Brain microvascular endothelial cell (primary cell): ENCODE results near the gene MKNK2.

Source experiments
- DNase-seq: peaks from one replicate; pipeline ENCODE4 v3.0.0-alpha.2; 2020
- H3K27ac ChIP-seq: fragments of 250-450 bp; sonication (Bioruptor Pico); 2 replicates; pipeline ENCODE4 v1.5.1; 2020; ENCODE audit warnings: mild to moderate bottlenecking, moderate library complexity
- H3K27me3 ChIP-seq: fragments of 250-450 bp; sonication (Bioruptor Pico); replicated peaks from 2 replicates; pipeline ENCODE4 v1.5.1; 2020; ENCODE audit warnings: mild to moderate bottlenecking
- H3K36me3 ChIP-seq: fragments of 250-450 bp; sonication (Bioruptor Pico); replicated peaks from 2 replicates; pipeline ENCODE4 v1.5.1; 2020; ENCODE audit warnings: mild to moderate bottlenecking
- H3K4me3 ChIP-seq: 2 replicates; pipeline ENCODE4 v1.5.1; 2011; ENCODE audit warnings: low read depth, mild to moderate bottlenecking, control low read depth, low read length, moderate library complexity
- in situ Hi-C: cut with HindIII; loops from 2 replicates; pipeline ENCODE4 v1.10.0; 2017; ENCODE audit warnings: low sequenced_read_pairs, low pct_ligation_motif_present
- TF ChIP-seq, protein P1 (sequence below): IDR thresholded peaks from 2 replicates; pipeline ENCODE4 v1.5.1; 2011; ENCODE audit warnings: low read depth, mild to moderate bottlenecking, moderate library complexity, low read length, control low read depth, inconsistent platforms; ENCODE audit errors: missing control alignments

MKNK2 gene

DNA sequence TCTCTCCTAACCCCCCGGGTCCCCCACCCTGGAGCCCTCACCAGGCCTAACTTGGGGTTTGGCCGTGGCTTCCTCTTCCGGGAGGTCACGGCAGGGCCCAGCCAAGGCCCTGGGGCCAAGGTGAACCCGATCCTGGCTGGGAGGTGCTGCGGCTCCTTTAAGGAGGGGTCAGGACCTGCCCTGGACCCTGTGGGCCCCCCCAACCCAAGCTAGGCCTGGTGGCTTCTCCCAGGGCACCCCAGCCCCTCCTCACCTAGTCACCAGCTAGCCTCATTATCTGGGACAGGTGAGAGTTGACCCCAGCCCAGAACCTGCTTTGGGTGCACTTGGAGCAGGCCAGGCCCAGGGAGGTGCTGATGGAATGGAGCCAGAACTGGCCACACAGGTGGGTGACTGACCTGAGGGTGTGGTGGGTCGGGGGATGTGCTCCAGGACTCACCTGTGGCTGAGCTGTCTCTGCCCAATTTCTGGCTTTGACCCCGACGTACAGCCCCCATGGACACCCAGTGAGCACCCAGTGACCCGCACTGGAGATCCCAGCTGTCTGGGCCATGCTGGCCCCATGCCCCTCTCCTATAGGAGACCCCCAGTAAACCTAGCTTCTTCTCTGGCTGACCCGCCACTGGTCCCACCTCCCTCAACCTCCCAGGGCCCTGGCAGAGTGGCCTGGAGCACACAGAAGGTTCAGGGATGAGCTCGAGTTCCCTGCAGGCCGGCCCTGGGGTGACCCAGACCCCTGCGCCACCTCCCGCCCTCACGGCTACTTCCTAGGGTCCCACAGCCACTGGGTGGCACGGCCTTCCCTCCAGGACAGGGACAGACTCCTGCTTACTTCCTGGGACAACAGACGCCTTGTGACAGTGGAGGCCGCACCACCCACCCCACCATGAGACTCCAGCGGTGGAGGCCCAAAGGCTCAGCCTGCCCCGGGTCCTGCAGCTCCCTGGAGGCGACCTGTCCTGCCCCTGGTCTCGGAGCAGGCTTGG is 6.7 kb upstream of the MKNK2 start:
- Histone ChIP-seq H3K4me3 (no peak overlapping the region), H3K27me3 (no peaks in the 10 kb centered on the region), H3K27ac (no peak overlapping the region), H3K36me3 (no peaks in the 10 kb centered on the region)
- TF ChIP-seq, protein P1, sequence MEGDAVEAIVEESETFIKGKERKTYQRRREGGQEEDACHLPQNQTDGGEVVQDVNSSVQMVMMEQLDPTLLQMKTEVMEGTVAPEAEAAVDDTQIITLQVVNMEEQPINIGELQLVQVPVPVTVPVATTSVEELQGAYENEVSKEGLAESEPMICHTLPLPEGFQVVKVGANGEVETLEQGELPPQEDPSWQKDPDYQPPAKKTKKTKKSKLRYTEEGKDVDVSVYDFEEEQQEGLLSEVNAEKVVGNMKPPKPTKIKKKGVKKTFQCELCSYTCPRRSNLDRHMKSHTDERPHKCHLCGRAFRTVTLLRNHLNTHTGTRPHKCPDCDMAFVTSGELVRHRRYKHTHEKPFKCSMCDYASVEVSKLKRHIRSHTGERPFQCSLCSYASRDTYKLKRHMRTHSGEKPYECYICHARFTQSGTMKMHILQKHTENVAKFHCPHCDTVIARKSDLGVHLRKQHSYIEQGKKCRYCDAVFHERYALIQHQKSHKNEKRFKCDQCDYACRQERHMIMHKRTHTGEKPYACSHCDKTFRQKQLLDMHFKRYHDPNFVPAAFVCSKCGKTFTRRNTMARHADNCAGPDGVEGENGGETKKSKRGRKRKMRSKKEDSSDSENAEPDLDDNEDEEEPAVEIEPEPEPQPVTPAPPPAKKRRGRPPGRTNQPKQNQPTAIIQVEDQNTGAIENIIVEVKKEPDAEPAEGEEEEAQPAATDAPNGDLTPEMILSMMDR = no peak
- DNase-seq = no peak
- in situ Hi-C loops = no loop called here

DNA sequence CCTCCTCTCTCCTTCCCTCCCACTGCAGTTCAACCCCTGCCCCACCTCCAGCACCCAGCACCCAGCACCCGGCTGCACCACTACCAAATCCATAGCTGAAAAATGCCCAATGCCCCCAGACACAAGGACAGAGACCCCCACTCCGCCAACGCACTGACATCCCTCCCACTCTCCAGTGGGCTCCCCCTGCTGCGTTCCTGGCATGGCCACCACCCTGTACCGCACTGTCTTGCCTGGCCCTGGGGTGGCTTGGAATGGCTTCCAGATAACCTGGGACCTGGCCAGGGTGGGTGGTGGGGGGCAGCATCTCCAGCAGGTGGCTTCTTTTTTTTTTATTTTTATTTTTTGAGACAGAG is 5.8 kb upstream of the MKNK2 start:
- in situ Hi-C loops = no loop called here
- no peak for DNase-seq

DNA sequence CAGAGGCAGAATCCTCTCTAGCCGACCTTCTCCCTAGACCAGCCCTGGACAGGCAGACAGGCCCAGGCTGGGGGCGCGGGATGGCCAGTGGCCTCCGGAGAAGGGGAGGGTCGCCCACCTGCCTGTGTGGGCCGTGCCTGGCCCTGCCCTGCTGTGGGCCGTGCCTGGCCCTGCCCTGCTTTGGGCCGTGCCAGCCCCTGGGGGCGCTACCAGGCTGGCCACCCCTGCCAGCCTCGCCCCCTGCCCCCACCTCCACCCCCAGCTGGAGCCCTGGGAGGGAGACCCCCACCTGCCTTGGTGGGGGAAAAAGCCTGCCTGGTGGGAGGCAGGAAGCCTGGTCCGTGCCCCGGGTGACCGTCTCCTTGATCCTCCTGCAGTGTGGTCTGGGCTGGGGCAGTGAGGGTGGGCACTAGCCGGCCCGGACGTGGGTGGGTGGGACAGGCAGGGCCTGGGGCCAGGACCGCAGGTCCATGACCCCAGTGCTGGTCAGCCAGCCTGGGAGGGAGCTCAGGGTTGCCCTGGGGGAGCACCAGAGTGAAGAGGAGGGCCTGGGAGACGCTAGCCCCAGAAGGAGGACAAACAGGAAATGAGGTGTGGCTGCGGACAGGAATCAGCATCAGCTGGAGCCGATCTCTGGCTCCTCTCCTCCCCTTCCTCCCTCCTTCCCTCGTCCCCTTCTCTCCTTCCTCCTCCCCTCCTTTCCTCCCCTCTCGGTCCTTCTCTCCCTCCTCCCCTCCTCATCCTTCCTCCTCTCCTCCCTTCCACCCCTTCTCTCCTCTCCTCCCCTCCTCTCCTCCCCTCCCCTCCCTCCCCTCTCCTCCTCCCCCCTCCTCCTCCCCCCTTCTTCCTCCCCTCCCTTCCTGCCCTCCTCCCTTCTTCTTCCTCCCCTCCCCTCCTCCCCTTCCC is 5.1 kb upstream of the MKNK2 start:
- H3K4me3 ChIP-seq = peak overlapping the region; percentile 26
- peak overlapping the region; percentile 2 for H3K27ac ChIP-seq
- TF ChIP-seq, protein P1 = peak; percentile 0
- H3K36me3 ChIP-seq = no peaks in the 10 kb centered on the region
- no peaks in the 10 kb centered on the region for H3K27me3 ChIP-seq
- in situ Hi-C loops = no loop called here
- no peak for DNase-seq

More for the DNA sequence above, 5.8 kb upstream of the MKNK2 start:
- TF ChIP-seq, protein P1 = no peak
- Histone ChIP-seq H3K27me3 (no peaks in the 10 kb centered on the region), H3K36me3 (no peaks in the 10 kb centered on the region), H3K27ac (no peak overlapping the region), H3K4me3 (no peak overlapping the region)

DNA sequence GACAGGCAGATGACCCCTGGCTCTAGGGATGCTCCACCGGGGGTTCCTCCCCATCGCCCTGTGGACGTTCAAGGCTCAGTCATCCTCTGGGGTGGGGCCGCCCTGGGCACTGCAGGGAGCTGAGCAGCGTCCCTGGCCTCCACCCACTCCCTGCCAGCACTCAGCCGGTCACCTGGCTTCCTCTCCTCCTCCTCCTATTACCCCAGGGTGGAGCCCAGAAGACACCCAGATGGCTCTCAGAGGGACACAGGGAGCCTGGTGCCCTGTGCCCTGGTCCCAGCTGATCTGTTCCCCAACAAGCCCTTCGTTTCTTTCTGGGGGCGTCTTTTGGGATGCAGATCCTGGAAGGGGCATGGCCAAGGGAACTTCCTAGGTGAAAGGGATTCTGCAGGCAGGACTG is 3.7 kb upstream of the MKNK2 start:
- H3K27ac ChIP-seq = no peak overlapping the region
- in situ Hi-C loops = no loop called here
- no peaks in the 10 kb centered on the region for H3K27me3 ChIP-seq
- DNase-seq = no peak
- TF ChIP-seq, protein P1 = no peak
- no peaks in the 10 kb centered on the region for H3K36me3 ChIP-seq
- H3K4me3 ChIP-seq = no peak overlapping the region

DNA sequence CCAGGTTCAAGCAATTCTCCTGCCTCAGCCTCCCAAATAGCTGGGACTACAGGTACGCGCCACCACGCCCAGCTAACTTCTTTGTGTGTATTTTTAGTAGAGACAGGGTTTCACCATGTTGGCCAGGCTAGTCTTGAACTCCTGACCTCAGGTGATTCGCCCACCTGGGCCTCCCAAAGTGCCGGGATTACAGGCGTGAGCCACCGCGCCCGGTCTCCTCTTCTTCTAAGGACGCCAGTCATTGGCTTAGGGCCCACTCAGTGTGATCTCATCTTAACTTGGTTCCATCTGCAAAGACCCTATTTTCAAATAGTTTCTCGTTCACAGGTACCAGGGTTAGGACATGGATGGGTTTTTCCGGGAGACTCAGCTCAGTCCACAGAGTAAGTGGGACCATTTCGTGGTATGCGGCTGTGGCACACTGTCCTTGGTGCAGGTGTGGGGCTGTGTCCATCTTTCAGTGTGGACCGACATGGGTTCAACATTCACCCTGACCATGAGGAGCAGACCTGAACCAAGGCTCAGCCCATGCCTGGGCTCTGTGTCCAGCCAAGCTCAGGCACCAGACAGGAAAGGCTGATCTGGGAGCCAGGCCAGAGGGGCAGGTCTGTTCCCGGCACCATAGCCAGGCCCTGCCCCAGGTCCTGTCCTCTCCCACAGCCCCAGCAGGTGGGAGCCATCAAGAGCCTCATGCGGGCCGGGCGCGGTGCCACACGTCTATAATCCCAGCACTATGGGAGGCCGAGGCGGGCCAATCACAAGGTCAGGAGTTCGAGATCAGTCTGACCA is 2.8 kb upstream of the MKNK2 start:
- in situ Hi-C loops = no loop called here
- Histone ChIP-seq H3K36me3 (no peaks in the 10 kb centered on the region), H3K27me3 (no peaks in the 10 kb centered on the region), H3K4me3 (no peak overlapping the region), H3K27ac (no peak overlapping the region)
- no peak for DNase-seq
- TF ChIP-seq, protein P1 = no peak
